MM.1S (cell line): ENCODE data around the gene CXCL8.

Experiments
- EZH2 ChIP-seq: fragments of 300-600 bp; sonication (generic); optimal IDR thresholded peaks from 2 replicates; pipeline ENCODE3; 2017; ENCODE audit warnings: low read depth, mild to moderate bottlenecking, antibody characterized with exemption, low read length, mixed read lengths
- TF ChIP-seq, protein P1 (sequence below): fragments of 300-600 bp; sonication (generic); IDR thresholded peaks from 2 replicates; pipeline ENCODE4 v1.5.1; 2016; ENCODE audit warnings: antibody characterized with exemption, low read length, mixed read lengths

DNA sequence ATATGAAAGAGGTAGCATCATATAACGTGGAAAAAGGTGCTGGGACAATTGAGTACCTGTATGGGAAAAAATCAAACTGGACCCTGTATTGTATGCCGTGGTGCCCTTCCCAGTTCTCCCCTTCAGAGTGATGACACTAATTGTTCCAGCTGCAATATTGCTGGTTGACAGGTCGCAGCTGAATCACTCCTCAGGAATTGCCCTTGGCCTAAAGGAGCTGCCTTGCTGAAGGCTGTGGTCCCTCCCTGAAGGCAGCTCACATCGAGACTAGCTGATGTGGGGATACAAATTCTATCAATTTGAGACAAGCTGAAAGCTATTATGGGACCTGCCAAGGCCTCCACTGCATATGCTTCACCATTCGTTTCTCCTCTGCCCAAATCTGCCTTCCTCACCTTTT lies 39.3 kb upstream of the CXCL8 start:
- TF ChIP-seq, protein P1, sequence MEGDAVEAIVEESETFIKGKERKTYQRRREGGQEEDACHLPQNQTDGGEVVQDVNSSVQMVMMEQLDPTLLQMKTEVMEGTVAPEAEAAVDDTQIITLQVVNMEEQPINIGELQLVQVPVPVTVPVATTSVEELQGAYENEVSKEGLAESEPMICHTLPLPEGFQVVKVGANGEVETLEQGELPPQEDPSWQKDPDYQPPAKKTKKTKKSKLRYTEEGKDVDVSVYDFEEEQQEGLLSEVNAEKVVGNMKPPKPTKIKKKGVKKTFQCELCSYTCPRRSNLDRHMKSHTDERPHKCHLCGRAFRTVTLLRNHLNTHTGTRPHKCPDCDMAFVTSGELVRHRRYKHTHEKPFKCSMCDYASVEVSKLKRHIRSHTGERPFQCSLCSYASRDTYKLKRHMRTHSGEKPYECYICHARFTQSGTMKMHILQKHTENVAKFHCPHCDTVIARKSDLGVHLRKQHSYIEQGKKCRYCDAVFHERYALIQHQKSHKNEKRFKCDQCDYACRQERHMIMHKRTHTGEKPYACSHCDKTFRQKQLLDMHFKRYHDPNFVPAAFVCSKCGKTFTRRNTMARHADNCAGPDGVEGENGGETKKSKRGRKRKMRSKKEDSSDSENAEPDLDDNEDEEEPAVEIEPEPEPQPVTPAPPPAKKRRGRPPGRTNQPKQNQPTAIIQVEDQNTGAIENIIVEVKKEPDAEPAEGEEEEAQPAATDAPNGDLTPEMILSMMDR = no peak
- no peak for TF ChIP-seq EZH2
